Ovary (tissue), 9 donors: ENCODE measurements around the gene NPDC1. TPM values are rescaled to one million over a fixed set of nuclear protein-coding genes. Genes with fewer than 3 reads are reported as not detected.

Source experiments
- DNase-seq, 5 donors: peaks; one replicate each; pipeline ENCODE4 v3.0.0-alpha.2; 2019 to 2020
- H3K27ac ChIP-seq, 2 donors: fragments of 200-600 bp; one replicate each; pipeline versions ENCODE4 v1.5.1 to v1.8.0; 2019 to 2022
- H3K27me3 ChIP-seq: fragments of 200-600 bp; one replicate; pipeline ENCODE4 v1.8.0; 2022
- H3K36me3 ChIP-seq: fragments of 200-600 bp; sonication (generic); one replicate; pipeline ENCODE4 v1.5.1; 2019
- H3K4me1 ChIP-seq: one replicate; pipeline ENCODE4 v1.8.1; 2013; ENCODE audit warnings: mild to moderate bottlenecking, moderate library complexity; ENCODE audit not compliant: insufficient read depth
- H3K4me3 ChIP-seq: fragments of 200-600 bp; sonication (generic); one replicate; pipeline ENCODE4 v1.5.1; 2017
- H3K9me3 ChIP-seq, 2 donors: fragments of 200-600 bp in 1 of 2; sonication (generic) in 1 of 2; one replicate each; pipeline versions ENCODE4 v1.5.1 to v1.8.1; 2013 to 2019; ENCODE audit warnings: mild to moderate bottlenecking in 1 of 2, moderate library complexity in 1 of 2
- EP300 ChIP-seq: sonication (generic); formaldehyde crosslinking; IDR thresholded peaks from one replicate; pipeline ENCODE4 v1.6.1; 2017; ENCODE audit warnings: antibody characterized with exemption
- POLR2A ChIP-seq: fragments of 450-650 bp; IDR thresholded peaks from one replicate; pipeline ENCODE4 v1.6.1; 2017; ENCODE audit warnings: antibody characterized with exemption, mild to moderate bottlenecking, moderate library complexity
- WGBS, 3 donors: extraction: QIAGEN DNeasy Blood & Tissue Kit in 1 of 3; methylation state at CpG; one replicate each; pipeline versions ENCODE4 v1.1.5 to v1.1.7; 2013 to 2017; 5-methylcytosine and 5-hydroxymethylcytosine counted together
- intact Hi-C, 4 donors: fragments of 100-400 bp; cut with DNase I; formaldehyde crosslinking; loops; one replicate each; pipeline versions ENCODE4 v1.11.0 to v1.15.1; 2022 to 2023
- polyA plus RNA-seq, 2 donors: library from polyadenylated mRNA; stranded (reverse); fragments of 200-250 nt in 1 of 2; fragments of 350-450 nt in 1 of 2; fragmentation: Illumina TruSeq in 1 of 2; extraction: RNeasy Lipid Tissue Mini Kit (QIAGEN cat#74804) in 1 of 2; gene quantifications; one replicate each; pipeline ENCODE4 v1.2.3, GENCODE V29; 2013 to 2014
- total RNA-seq, 7 donors: library from RNA; depleted of rRNA in 2 of 7; stranded (reverse); fragments of >200 nt in 2 of 7; fragmentation: NEBNext Ultra II Directional in 3 of 7; extraction: Animal tissue kit (Norgen Biotek cat#: 25700) in 3 of 7; gene quantifications; one replicate each; pipeline versions ENCODE4 v1.1.0 to v1.2.4, GENCODE V29; 2016 to 2023
- TF ChIP-seq, protein P1 (sequence below), 3 donors: fragments of 450-650 bp in 2 of 3; fragments of 200-600 bp in 1 of 3; IDR thresholded peaks; one replicate each; pipeline versions ENCODE4 v1.5.1 to v1.8.0; 2016 to 2022; ENCODE audit warnings: antibody characterized with exemption in 3 of 3, mild to moderate bottlenecking in 1 of 3
- donor health status: DM: no; HTN: no; CAD: no; lungs with moderate emphysema.
- donor health status: DM: no; HTN: no; CAD: no.
- donor health status: Bipolar disorder and iron deficiency.
- donor health status: DM: yes; HTN: yes; CAD: no.
- donor health status: DM: no; HTN: no; CAD: no.
- donor health status: DM: yes; HTN: yes; CAD: no.

Gene NPDC1
- total and polyA plus RNA-seq, 9 donors = 2.1 to 112 (median 49.9) TPM

DNA sequence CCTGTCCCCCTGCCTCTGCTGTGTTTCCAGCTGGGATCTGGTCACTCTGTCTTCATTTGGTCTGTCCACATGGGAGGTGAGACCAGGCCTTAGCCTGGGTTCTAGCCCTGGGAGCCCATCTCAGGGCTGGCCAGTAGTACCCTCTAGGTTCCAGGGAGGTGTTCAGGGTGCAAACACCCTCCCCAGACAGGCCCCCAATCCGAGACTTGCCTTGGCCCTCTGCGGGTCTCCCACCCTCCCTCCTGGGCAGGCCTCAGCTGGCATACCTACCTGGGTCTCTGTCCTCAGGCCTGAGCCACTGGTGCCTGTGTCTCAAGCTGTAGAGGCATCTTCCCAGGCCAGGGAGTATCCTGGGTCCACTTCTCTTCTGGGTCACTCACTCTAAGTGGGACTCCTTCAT, 25.3 kb upstream of the NPDC1 start:
- H3K36me3 ChIP-seq = no peaks in the 10 kb centered on the region
- no peak for DNase-seq
- H3K27ac ChIP-seq = no peak overlapping the region
- 74 to 95% (median 82%) methylated on average over 2 of the region's 2 CpGs for WGBS, 3 donors
- no peaks in the 10 kb centered on the region for H3K4me1 ChIP-seq
- H3K4me3 ChIP-seq = no peak overlapping the region
- TF ChIP-seq, protein P1, sequence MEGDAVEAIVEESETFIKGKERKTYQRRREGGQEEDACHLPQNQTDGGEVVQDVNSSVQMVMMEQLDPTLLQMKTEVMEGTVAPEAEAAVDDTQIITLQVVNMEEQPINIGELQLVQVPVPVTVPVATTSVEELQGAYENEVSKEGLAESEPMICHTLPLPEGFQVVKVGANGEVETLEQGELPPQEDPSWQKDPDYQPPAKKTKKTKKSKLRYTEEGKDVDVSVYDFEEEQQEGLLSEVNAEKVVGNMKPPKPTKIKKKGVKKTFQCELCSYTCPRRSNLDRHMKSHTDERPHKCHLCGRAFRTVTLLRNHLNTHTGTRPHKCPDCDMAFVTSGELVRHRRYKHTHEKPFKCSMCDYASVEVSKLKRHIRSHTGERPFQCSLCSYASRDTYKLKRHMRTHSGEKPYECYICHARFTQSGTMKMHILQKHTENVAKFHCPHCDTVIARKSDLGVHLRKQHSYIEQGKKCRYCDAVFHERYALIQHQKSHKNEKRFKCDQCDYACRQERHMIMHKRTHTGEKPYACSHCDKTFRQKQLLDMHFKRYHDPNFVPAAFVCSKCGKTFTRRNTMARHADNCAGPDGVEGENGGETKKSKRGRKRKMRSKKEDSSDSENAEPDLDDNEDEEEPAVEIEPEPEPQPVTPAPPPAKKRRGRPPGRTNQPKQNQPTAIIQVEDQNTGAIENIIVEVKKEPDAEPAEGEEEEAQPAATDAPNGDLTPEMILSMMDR (IDR thresholded peaks at IDR 0.05) = no peak
- no peak for TF ChIP-seq POLR2A
- no peak for TF ChIP-seq EP300
- intact Hi-C loops = no loop called here
- no peaks in the 10 kb centered on the region for H3K9me3 ChIP-seq
- peaks cover 4% of the 10 kb centered on the region for H3K27me3 ChIP-seq

DNA sequence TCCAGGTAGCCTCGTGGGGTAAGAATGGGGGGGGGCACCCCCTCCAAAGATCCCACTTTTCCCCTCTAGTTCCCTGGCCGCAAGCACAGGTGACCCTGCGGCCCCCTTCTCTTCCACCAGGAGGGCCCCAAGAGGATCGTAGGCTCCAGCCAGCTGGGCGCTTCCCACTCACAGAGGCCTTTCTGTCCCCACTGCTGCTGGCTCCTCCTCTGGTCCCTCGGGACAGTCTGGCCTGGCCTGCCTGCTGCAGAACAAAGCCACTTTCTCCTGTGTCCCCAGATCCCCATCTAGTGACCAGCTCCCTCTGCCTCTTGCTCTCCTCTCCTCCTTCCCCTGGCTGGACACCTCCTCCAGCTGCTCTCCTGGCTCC, 24.9 kb upstream of the NPDC1 start:
- intact Hi-C loops = no loop called here
- no peak for DNase-seq
- WGBS, 3 donors = 21 to 24% (median 23%) methylated on average over 6 of the region's 6 CpGs
- TF ChIP-seq EP300 = no peak
- TF ChIP-seq, protein P1 (IDR thresholded peaks at IDR 0.05) = no peak
- no peak for TF ChIP-seq POLR2A
- Histone ChIP-seq H3K36me3 (no peaks in the 10 kb centered on the region), H3K27ac (no peak overlapping the region), H3K27me3 (peaks cover 4% of the 10 kb centered on the region), H3K4me1 (no peaks in the 10 kb centered on the region), H3K9me3 (no peaks in the 10 kb centered on the region), H3K4me3 (no peak overlapping the region)

DNA sequence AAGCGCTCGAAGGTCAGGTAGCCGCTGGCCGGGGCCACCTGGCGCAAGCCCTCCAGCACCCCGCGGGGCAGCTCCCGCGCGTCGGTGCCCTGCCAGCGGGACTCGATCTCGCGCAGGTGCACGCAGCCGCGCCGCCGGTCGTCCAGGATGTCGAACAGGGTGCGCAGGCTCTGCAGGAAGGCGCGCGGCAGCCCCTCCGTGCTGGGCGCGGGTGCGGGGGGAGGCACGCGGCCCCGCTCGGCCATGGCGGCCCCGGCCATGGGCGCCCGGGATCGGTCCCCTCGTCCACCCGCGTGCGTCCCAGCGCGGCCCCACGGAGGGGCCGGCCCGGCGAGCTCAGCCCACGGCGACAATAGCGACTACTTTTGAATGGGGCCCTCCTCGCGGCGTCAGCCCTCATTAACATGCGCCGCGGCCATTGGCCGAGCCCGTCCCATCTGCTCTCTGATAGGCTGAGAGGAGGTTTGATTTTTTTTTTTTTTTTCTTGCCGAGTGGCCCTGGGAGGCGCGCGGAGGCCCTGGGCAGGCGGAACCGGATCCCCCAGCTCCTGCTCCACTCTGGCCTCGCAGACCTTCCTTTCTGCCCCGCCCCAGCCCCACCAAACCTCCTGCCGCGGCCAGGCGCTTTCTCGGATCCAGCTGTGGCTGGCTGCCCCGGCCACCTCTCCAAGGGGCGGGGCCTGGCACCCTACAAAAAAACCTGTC, 24.4 kb upstream of the NPDC1 start, which contains the start of gene SAPCD2:
TSS of gene SAPCD2 (minus strand) at position 357 of the 705 bp plus-strand sequence. CDS start at position 260, 97 bp downstream.
- intact Hi-C loops = no loop called here
- WGBS, 3 donors = 0 to 1% (median 0%) methylated on average over 38 to 74 of the region's 74 CpGs
- Histone ChIP-seq H3K9me3 (no peaks in the 10 kb centered on the region), H3K27me3 (peaks cover 4% of the 10 kb centered on the region), H3K27ac (no peak within 1 kb of the TSS), H3K4me3 (peak within 1 kb of the TSS; percentile 8), H3K4me1 (no peaks in the 10 kb centered on the region), H3K36me3 (no peaks in the 10 kb centered on the region)
- peak in 4 of 5 donors; percentile 55 to 76 (median 62) for DNase-seq
- TF ChIP-seq, protein P1 (IDR thresholded peaks at IDR 0.05) = no peak
- TF ChIP-seq POLR2A = no peak
- no peak for TF ChIP-seq EP300

DNA sequence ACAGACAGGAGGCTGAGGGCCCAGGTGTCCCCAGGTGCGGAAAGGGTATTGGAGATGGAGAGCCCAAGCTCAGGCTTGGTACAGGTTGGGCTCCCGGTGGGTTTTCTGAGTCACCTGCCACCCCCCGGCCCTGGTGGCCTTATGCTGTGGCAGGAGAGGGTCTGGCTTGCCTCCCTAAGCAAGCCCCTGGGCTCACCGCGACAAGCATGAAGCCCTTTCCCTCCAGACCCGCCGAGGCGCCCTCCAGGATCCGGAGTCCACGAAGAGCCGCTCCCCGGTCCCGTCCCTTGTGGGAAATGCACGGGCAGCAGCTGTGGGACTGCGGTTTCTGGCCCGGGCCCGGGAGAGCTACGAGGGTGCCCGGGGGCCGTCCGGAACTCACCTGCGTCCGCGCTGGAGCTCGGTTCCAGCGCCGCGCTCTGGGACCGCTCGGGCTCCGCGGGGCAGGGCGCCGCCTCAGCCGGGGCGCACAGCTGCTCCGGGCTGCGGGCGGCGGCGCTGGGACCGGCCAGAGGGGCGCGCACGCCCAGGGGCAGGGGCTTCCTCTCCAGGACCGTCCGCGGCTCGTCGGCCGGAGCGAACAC, 23.6 kb upstream of the NPDC1 start:
- no peak overlapping the region for H3K27ac ChIP-seq
- intact Hi-C loops = loop anchor here in 1 of 4 donors (5.0 kb wide), 1 partner anchor 42 kb away; the partner anchor contains the start of gene ABCA2
- no peak for DNase-seq
- H3K4me3 ChIP-seq = no peak overlapping the region
- no peaks in the 10 kb centered on the region for H3K9me3 ChIP-seq
- TF ChIP-seq POLR2A = no peak
- TF ChIP-seq, protein P1 (IDR thresholded peaks at IDR 0.05) = no peak
- TF ChIP-seq EP300 = no peak
- peaks cover 4% of the 10 kb centered on the region for H3K27me3 ChIP-seq
- H3K36me3 ChIP-seq = no peaks in the 10 kb centered on the region
- H3K4me1 ChIP-seq = no peaks in the 10 kb centered on the region
- WGBS, 3 donors = 4 to 13% (median 5%) methylated on average over 9 to 52 of the region's 52 CpGs
